NCI-H1092 treated with DMSO at 0.1 percent for 48 hours (cell line): ENCODE measurements around the gene FAU.

ENCODE experiments used
- DNase-seq: peaks from one replicate; lab custom pipeline; 2025; lab: John Stamatoyannopoulos, UW

Gene FAU

DNA sequence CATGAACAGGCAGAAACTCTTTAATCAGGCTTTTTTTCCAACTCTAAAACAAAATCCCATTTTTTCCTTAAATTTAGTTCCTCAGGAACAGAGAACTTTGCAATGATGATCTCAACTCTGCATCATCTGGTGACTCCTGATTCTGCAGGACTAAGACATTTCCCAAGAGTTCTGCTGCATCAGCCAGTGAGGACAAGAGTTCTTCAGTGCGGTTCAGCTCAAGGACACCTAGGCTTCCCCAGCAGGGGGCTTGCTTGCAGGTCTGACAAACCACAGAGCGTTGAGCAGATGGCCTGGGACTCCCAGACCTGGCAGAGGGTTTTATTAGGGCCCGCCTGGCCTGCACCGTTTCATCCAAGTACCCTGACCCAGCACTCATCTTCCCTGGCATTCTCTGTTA is 44.5 kb downstream of the FAU start:
- no peak for DNase-seq

DNA sequence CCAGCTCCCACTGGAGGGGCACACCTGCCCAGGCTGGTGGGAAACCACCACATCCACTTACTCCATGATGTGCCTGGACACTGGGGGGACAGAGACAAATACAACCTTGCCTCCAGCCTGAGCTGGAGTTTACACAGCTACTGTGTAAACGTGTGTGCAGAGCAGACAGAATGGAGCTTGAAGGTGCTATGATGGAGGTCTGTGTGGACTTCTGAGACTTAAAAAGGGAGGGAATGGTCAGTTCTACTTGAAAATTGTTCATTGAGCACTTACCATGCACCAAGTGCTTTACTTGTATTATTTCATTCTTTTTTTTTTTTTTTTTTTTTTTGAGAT is 49.3 kb downstream of the FAU start:
- no peak for DNase-seq

DNA sequence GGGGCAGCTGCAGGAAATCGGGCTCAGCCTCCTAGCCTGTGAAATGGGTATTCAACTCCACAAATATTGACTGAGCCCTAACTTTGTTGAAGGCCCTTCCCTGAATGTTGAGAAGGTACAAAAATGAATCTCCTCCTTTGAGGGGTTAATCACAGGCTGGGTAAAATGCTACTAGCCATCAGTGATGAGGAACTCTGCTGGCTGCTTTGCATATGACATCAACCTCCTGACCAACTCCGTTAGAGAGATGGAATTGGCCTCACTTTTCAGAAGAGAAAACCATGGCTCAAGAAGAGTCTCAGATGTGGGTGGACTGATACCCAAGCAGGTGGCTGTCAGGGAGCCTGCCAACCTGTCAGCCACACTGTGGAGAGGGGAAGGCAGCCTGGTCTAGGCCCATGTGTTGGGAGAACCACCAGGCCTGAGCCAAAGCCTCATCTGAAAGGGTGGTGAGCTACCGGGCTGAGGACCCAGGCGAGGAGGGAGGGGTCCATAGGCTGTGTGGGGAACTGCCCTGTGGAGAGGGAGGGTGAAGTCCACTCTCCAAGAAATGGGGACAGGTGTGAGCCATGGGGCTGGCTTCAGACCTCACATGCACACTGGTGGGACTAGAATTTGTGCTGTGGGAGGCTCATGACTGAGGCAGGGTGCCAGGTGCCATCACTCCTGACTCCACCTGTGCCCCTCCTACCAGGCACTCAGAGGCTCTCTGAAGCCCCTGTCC is 49.9 kb downstream of the FAU start:
- no peak for DNase-seq
